Smooth muscle cell (in vitro differentiated cells): ENCODE data around the gene LDLRAD4. TPM values are rescaled to one million over a fixed set of nuclear protein-coding genes. Genes with fewer than 3 reads are reported as not detected.

Source experiments
- DNase-seq: peaks from one replicate; lab custom pipeline; 2025; ENCODE audit not compliant: unreplicated experiment; lab: John Stamatoyannopoulos, UW
- H2AFZ ChIP-seq: fragments of 200-600 bp; sonication (generic); 2 replicates; pipeline ENCODE4 v1.6.0; 2016; ENCODE audit warnings: antibody characterized with exemption, low read depth, mild to moderate bottlenecking
- H3F3A ChIP-seq: fragments of 200-600 bp; sonication (generic); 2 replicates; pipeline ENCODE4 v1.6.0; 2017; ENCODE audit warnings: antibody characterized with exemption, low read depth
- H3K27ac ChIP-seq: fragments of 200-600 bp; sonication (generic); 2 replicates; pipeline ENCODE4 v1.5.1; 2016; ENCODE audit warnings: low read depth, mild to moderate bottlenecking
- H3K27me3 ChIP-seq: fragments of 200-600 bp; sonication (generic); 2 replicates; pipeline ENCODE4 v1.6.1; 2016; ENCODE audit warnings: low read depth, mild to moderate bottlenecking
- H3K36me3 ChIP-seq: fragments of 200-600 bp; sonication (generic); 2 replicates; pipeline ENCODE4 v1.5.1; 2016; ENCODE audit warnings: low read depth
- H3K4me1 ChIP-seq: fragments of 200-600 bp; sonication (generic); 2 replicates; pipeline ENCODE4 v1.5.1; 2016; ENCODE audit warnings: low read depth
- H3K4me2 ChIP-seq: fragments of 200-600 bp; sonication (generic); 2 replicates; pipeline ENCODE4 v1.6.0; 2016; ENCODE audit warnings: mild to moderate bottlenecking
- H3K4me3 ChIP-seq: fragments of 200-600 bp; sonication (generic); 2 replicates; pipeline ENCODE4 v1.5.1; 2016; ENCODE audit warnings: mild to moderate bottlenecking
- H3K79me2 ChIP-seq: fragments of 200-600 bp; sonication (generic); 2 replicates; pipeline ENCODE4 v1.6.0; 2016; ENCODE audit warnings: low read depth, mild to moderate bottlenecking
- H3K9ac ChIP-seq: fragments of 200-600 bp; sonication (generic); 2 replicates; pipeline ENCODE4 v1.6.0; 2016; ENCODE audit warnings: low read depth
- H3K9me3 ChIP-seq: fragments of 200-600 bp; sonication (generic); replicated peaks from 2 replicates; pipeline ENCODE4 v1.5.1; 2016; ENCODE audit warnings: low read depth
- H4K20me1 ChIP-seq: fragments of 200-600 bp; sonication (generic); 2 replicates; pipeline ENCODE4 v1.6.0; 2016; ENCODE audit warnings: low read depth
- CTCF ChIP-seq: fragments of 200-600 bp; sonication (generic); IDR thresholded peaks from 2 replicates; pipeline ENCODE4 v1.5.1; 2017; ENCODE audit warnings: borderline replicate concordance, mild to moderate bottlenecking, antibody characterized with exemption; ENCODE audit not compliant: insufficient read depth, poor library complexity, severe bottlenecking
- WGBS: methylation state at CpG from one replicate; pipeline ENCODE4 v1.1.7; 2016; ENCODE audit warnings: low lambda C conversion rate; 5-methylcytosine and 5-hydroxymethylcytosine counted together
- polyA plus RNA-seq: library from polyadenylated mRNA; unstranded; fragments of >200 nt; fragmentation: Nextera tagmentation; extraction: Ambion mirVana; gene quantifications from 2 replicates; pipeline ENCODE4 v1.2.1, GENCODE V29; 2016
- total RNA-seq: library from RNA; depleted of rRNA; stranded (reverse); fragments of >200 nt; gene quantifications from 2 replicates; pipeline ENCODE4 v1.2.3, GENCODE V29; 2014

The LDLRAD4 gene
- total and polyA plus RNA-seq, 2 experiments from 2014 or later: 36.2 to 48.3 TPM

- Histone ChIP-seq H2AFZ (no peak overlapping the region), H3K4me1 (no peaks in the 10 kb centered on the region), H3K27ac (peak overlapping the region; percentile 47), H3K4me2 (no peak overlapping the region), H3F3A (no peaks in the 10 kb centered on the region), H3K9ac (no peak overlapping the region), H3K27me3 (no peaks in the 10 kb centered on the region), H3K79me2 (no peaks in the 10 kb centered on the region), H3K9me3 (no peaks in the 10 kb centered on the region), H4K20me1 (peaks cover 55% of the 10 kb centered on the region), H3K4me3 (no peak overlapping the region), H3K36me3 (no peaks in the 10 kb centered on the region)
- peak; percentile 84 for TF ChIP-seq CTCF
- DNase-seq: no peak
- 47% methylated on average over 8 of the region's 8 CpGs for WGBS
Measured at GRCh38 chr18:13629841-13630715, 411.5 kb downstream of the LDLRAD4 start.

- 94% methylated on average over 7 of the region's 7 CpGs for WGBS
- Histone ChIP-seq H3K79me2 (no peaks in the 10 kb centered on the region), H3K27me3 (no peaks in the 10 kb centered on the region), H3K9ac (no peak overlapping the region), H3K4me1 (no peaks in the 10 kb centered on the region), H3K4me2 (no peak overlapping the region), H3K4me3 (no peak overlapping the region), H2AFZ (no peak overlapping the region), H3K27ac (no peak overlapping the region), H3K36me3 (no peaks in the 10 kb centered on the region), H3K9me3 (no peaks in the 10 kb centered on the region), H3F3A (no peaks in the 10 kb centered on the region), H4K20me1 (peaks cover 56% of the 10 kb centered on the region)
- no peak for TF ChIP-seq CTCF
- no peak for DNase-seq
Measured at GRCh38 chr18:13630716-13631268, 412.2 kb downstream of the LDLRAD4 start.

- no peak overlapping the region for H3K27ac ChIP-seq
- 97% methylated on average over 5 of the region's 5 CpGs for WGBS
- no peak overlapping the region for H3K4me3 ChIP-seq
- TF ChIP-seq CTCF: no peak
- no peaks in the 10 kb centered on the region for H3K27me3 ChIP-seq
- no peaks in the 10 kb centered on the region for H3K4me1 ChIP-seq
- H4K20me1 ChIP-seq: peaks cover 43% of the 10 kb centered on the region
- DNase-seq: no peak
- no peaks in the 10 kb centered on the region for H3K9me3 ChIP-seq
- no peaks in the 10 kb centered on the region for H3F3A ChIP-seq
- H2AFZ ChIP-seq: no peak overlapping the region
- H3K36me3 ChIP-seq: no peaks in the 10 kb centered on the region
- no peak overlapping the region for H3K4me2 ChIP-seq
- H3K9ac ChIP-seq: no peak overlapping the region
- H3K79me2 ChIP-seq: no peaks in the 10 kb centered on the region
Measured at GRCh38 chr18:13633700-13634099, 415.1 kb downstream of the LDLRAD4 start.

- no peaks in the 10 kb centered on the region for H3K4me1 ChIP-seq
- peaks cover 47% of the 10 kb centered on the region for H4K20me1 ChIP-seq
- H3K4me3 ChIP-seq: no peak overlapping the region
- no peaks in the 10 kb centered on the region for H3F3A ChIP-seq
- no peak overlapping the region for H3K9ac ChIP-seq
- DNase-seq: no peak
- no peak for TF ChIP-seq CTCF
- no peak overlapping the region for H3K4me2 ChIP-seq
- H3K79me2 ChIP-seq: no peaks in the 10 kb centered on the region
- H3K36me3 ChIP-seq: no peaks in the 10 kb centered on the region
- no peaks in the 10 kb centered on the region for H3K9me3 ChIP-seq
- H2AFZ ChIP-seq: no peak overlapping the region
- 98% methylated on average over 5 of the region's 5 CpGs for WGBS
- no peak overlapping the region for H3K27ac ChIP-seq
- H3K27me3 ChIP-seq: no peaks in the 10 kb centered on the region
Measured at GRCh38 chr18:13635046-13635445, 416.5 kb downstream of the LDLRAD4 start.
